H1 (cell line): ENCODE results near the gene PECR. TPM values are rescaled to one million over a fixed set of nuclear protein-coding genes. Genes with fewer than 3 reads are reported as not detected.

Source experiments
- MAFK ChIP-seq: IDR thresholded peaks from 2 replicates; pipeline ENCODE4 v1.6.1; 2012; ENCODE audit warnings: low read depth, mild to moderate bottlenecking, improper control_type of control experiment, low read length
- RBBP5 ChIP-seq: IDR thresholded peaks from 2 replicates; pipeline ENCODE4 v1.7.1; 2012; ENCODE audit warnings: low read depth, mild to moderate bottlenecking, inconsistent platforms, low read length, moderate library complexity, borderline replicate concordance
- TBP ChIP-seq: IDR thresholded peaks from 2 replicates; pipeline ENCODE4 v1.6.1; 2011; ENCODE audit warnings: low read depth, low read length, improper control_type of control experiment
- polyA plus RNA-seq, 7 experiments: library from polyadenylated mRNA; depleted of rRNA in 3 of 7; stranded (reverse) in 5 of 7; unstranded in 2 of 7; fragments of >200 nt in 5 of 7; fragments of 200-250 nt in 2 of 7; gene quantifications; 1 replicate in 5 of 7; 2 replicates in 1 of 7; 4 replicates in 1 of 7; pipeline versions ENCODE4 v1.2.1 to v1.2.3, GENCODE V29; 2011 to 2013; ENCODE audit warnings: missing spikeins in 2 of 7, mixed read lengths in 2 of 7
- total RNA-seq: library from RNA; stranded (reverse); fragmentation: NEBNext Ultra II Directional; extraction: Animal tissue kit (Norgen Biotek cat#: 25700); gene quantifications from 2 replicates; pipeline ENCODE4 v1.2.1, GENCODE V29; 2021
- TF ChIP-seq, protein P1 (sequence below): fragments of 300-600 bp; sonication (generic); IDR thresholded peaks from 2 replicates; pipeline ENCODE4 v1.7.1; 2012; ENCODE audit warnings: low read length, moderate library complexity, mild to moderate bottlenecking, inconsistent platforms; ENCODE audit not compliant: insufficient replicate concordance

PECR gene
- total and polyA plus RNA-seq, 2 of the 8 experiments (the other 6 are each of a cell fraction or from before 2014, with no cell fraction given) = 15.9 to 19.2 TPM

DNA sequence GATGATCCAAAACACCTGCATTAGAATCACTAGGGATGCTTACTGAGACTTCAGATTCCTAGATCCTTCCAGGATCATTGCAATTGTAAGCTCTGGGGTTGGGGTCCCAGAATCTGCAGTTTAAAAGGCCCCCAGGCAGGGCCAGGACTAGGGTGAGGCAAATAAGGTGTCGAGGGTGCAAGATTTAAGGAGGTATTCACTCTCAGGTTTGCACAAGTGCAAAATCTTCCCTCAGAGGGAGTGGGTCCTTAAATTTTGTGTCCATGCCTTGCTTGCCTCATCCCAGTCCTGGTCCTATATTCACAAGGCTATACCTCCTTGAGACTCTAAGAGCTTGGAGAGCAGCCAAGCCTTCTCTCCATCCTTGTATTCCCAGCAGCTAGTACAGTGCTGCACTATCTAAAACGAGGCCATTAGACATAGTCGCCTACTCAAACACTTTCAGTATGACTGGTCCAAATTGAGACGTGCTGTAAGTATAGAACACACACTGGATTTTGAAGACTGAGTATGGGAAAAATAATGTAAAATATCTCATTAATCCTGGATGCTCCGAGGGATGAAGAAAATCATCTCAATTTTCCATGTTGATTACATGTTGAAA, 36.6 kb downstream of the PECR start (continued):
- TF ChIP-seq, protein P1, sequence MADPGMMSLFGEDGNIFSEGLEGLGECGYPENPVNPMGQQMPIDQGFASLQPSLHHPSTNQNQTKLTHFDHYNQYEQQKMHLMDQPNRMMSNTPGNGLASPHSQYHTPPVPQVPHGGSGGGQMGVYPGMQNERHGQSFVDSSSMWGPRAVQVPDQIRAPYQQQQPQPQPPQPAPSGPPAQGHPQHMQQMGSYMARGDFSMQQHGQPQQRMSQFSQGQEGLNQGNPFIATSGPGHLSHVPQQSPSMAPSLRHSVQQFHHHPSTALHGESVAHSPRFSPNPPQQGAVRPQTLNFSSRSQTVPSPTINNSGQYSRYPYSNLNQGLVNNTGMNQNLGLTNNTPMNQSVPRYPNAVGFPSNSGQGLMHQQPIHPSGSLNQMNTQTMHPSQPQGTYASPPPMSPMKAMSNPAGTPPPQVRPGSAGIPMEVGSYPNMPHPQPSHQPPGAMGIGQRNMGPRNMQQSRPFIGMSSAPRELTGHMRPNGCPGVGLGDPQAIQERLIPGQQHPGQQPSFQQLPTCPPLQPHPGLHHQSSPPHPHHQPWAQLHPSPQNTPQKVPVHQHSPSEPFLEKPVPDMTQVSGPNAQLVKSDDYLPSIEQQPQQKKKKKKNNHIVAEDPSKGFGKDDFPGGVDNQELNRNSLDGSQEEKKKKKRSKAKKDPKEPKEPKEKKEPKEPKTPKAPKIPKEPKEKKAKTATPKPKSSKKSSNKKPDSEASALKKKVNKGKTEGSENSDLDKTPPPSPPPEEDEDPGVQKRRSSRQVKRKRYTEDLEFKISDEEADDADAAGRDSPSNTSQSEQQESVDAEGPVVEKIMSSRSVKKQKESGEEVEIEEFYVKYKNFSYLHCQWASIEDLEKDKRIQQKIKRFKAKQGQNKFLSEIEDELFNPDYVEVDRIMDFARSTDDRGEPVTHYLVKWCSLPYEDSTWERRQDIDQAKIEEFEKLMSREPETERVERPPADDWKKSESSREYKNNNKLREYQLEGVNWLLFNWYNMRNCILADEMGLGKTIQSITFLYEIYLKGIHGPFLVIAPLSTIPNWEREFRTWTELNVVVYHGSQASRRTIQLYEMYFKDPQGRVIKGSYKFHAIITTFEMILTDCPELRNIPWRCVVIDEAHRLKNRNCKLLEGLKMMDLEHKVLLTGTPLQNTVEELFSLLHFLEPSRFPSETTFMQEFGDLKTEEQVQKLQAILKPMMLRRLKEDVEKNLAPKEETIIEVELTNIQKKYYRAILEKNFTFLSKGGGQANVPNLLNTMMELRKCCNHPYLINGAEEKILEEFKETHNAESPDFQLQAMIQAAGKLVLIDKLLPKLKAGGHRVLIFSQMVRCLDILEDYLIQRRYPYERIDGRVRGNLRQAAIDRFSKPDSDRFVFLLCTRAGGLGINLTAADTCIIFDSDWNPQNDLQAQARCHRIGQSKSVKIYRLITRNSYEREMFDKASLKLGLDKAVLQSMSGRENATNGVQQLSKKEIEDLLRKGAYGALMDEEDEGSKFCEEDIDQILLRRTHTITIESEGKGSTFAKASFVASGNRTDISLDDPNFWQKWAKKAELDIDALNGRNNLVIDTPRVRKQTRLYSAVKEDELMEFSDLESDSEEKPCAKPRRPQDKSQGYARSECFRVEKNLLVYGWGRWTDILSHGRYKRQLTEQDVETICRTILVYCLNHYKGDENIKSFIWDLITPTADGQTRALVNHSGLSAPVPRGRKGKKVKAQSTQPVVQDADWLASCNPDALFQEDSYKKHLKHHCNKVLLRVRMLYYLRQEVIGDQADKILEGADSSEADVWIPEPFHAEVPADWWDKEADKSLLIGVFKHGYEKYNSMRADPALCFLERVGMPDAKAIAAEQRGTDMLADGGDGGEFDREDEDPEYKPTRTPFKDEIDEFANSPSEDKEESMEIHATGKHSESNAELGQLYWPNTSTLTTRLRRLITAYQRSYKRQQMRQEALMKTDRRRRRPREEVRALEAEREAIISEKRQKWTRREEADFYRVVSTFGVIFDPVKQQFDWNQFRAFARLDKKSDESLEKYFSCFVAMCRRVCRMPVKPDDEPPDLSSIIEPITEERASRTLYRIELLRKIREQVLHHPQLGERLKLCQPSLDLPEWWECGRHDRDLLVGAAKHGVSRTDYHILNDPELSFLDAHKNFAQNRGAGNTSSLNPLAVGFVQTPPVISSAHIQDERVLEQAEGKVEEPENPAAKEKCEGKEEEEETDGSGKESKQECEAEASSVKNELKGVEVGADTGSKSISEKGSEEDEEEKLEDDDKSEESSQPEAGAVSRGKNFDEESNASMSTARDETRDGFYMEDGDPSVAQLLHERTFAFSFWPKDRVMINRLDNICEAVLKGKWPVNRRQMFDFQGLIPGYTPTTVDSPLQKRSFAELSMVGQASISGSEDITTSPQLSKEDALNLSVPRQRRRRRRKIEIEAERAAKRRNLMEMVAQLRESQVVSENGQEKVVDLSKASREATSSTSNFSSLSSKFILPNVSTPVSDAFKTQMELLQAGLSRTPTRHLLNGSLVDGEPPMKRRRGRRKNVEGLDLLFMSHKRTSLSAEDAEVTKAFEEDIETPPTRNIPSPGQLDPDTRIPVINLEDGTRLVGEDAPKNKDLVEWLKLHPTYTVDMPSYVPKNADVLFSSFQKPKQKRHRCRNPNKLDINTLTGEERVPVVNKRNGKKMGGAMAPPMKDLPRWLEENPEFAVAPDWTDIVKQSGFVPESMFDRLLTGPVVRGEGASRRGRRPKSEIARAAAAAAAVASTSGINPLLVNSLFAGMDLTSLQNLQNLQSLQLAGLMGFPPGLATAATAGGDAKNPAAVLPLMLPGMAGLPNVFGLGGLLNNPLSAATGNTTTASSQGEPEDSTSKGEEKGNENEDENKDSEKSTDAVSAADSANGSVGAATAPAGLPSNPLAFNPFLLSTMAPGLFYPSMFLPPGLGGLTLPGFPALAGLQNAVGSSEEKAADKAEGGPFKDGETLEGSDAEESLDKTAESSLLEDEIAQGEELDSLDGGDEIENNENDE = no peak
- TF ChIP-seq RBBP5 (no peak), TBP (no peak), MAFK (no peak)
